ENCODE results near the gene RORC. TPM values are rescaled to one million over a fixed set of nuclear protein-coding genes. Genes with fewer than 3 reads are reported as not detected.

Gene RORC
- total RNA-seq, 1 donor from 2014 or later = not detected

- Mint-ChIP-seq H3K9me3 (ENCODE audit: low read depth) (no peaks in the 10 kb centered on the region), H3K27me3 (peaks cover 37% of the 10 kb centered on the region), H3K27ac (no peak overlapping the region), H3K36me3 (ENCODE audit: insufficient read depth) (no peaks in the 10 kb centered on the region), H3K4me3 (ENCODE audit: low read depth) (no peak overlapping the region), H3K4me1 (ENCODE audit: low read depth) (no peaks in the 10 kb centered on the region)
- DNase-seq (ENCODE audit: low spot score, unreplicated experiment) = no peak
- TF ChIP-seq CTCF (IDR thresholded peaks at IDR 0.05; ENCODE audit: unreplicated experiment) = no peak
These were observed 30.2 kb downstream of the RORC start for GRCh38 chr1:151801310-151801820.

GRCh38 chr1:151800830-151801229, 30.8 kb downstream of the RORC start:
- no peaks in the 10 kb centered on the region for H3K4me1 Mint-ChIP-seq (ENCODE audit: low read depth)
- peaks cover 34% of the 10 kb centered on the region for H3K27me3 Mint-ChIP-seq
- no peak for DNase-seq (ENCODE audit: low spot score, unreplicated experiment)
- no peak overlapping the region for H3K4me3 Mint-ChIP-seq (ENCODE audit: low read depth)
- H3K36me3 Mint-ChIP-seq (ENCODE audit: insufficient read depth) = no peaks in the 10 kb centered on the region
- no peak for TF ChIP-seq CTCF (IDR thresholded peaks at IDR 0.05; ENCODE audit: unreplicated experiment)
- no peaks in the 10 kb centered on the region for H3K9me3 Mint-ChIP-seq (ENCODE audit: low read depth)
- H3K27ac Mint-ChIP-seq = no peak overlapping the region

- DNase-seq (ENCODE audit: low spot score, unreplicated experiment) = no peak
- H3K9me3 Mint-ChIP-seq (ENCODE audit: low read depth) = no peaks in the 10 kb centered on the region
- no peaks in the 10 kb centered on the region for H3K4me1 Mint-ChIP-seq (ENCODE audit: low read depth)
- no peak for TF ChIP-seq CTCF (IDR thresholded peaks at IDR 0.05; ENCODE audit: unreplicated experiment)
- peaks cover 29% of the 10 kb centered on the region for H3K27me3 Mint-ChIP-seq
- no peaks in the 10 kb centered on the region for H3K36me3 Mint-ChIP-seq (ENCODE audit: insufficient read depth)
- H3K4me3 Mint-ChIP-seq (ENCODE audit: low read depth) = no peak overlapping the region
- no peak overlapping the region for H3K27ac Mint-ChIP-seq
These were observed 32.2 kb downstream of the RORC start for GRCh38 chr1:151799179-151800022.

GRCh38 chr1:151798571-151798970, 33.0 kb downstream of the RORC start:
- Mint-ChIP-seq H3K36me3 (ENCODE audit: insufficient read depth) (no peaks in the 10 kb centered on the region), H3K27me3 (peaks cover 24% of the 10 kb centered on the region), H3K27ac (no peak overlapping the region), H3K4me1 (ENCODE audit: low read depth) (no peaks in the 10 kb centered on the region), H3K4me3 (ENCODE audit: low read depth) (no peak overlapping the region), H3K9me3 (ENCODE audit: low read depth) (no peaks in the 10 kb centered on the region)
- DNase-seq (ENCODE audit: low spot score, unreplicated experiment) = no peak
- no peak for TF ChIP-seq CTCF (IDR thresholded peaks at IDR 0.05; ENCODE audit: unreplicated experiment)

- peak overlapping the region; percentile 96 for H3K27ac Mint-ChIP-seq
- peak; percentile 18 for DNase-seq (ENCODE audit: low spot score, unreplicated experiment)
- no peaks in the 10 kb centered on the region for H3K36me3 Mint-ChIP-seq (ENCODE audit: insufficient read depth)
- H3K9me3 Mint-ChIP-seq (ENCODE audit: low read depth) = no peaks in the 10 kb centered on the region
- no peak for TF ChIP-seq CTCF (IDR thresholded peaks at IDR 0.05; ENCODE audit: unreplicated experiment)
- H3K4me1 Mint-ChIP-seq (ENCODE audit: low read depth) = peaks cover 7% of the 10 kb centered on the region
- no peaks in the 10 kb centered on the region for H3K27me3 Mint-ChIP-seq
- H3K4me3 Mint-ChIP-seq (ENCODE audit: low read depth) = peak overlapping the region; percentile 86
These were observed 40.5 kb downstream of the RORC start for GRCh38 chr1:151790940-151791651.
